Sigmoid colon (tissue), 7 donors: Measurements from ENCODE around the gene SDK1. TPM values are rescaled to one million over a fixed set of nuclear protein-coding genes. Genes with fewer than 3 reads are reported as not detected.

Experiments
- DNase-seq: peaks from one replicate; pipeline ENCODE4 v3.0.0-alpha.2; 2019
- H3K27ac ChIP-seq, 4 donors: fragments of 200-600 bp; sonication (generic); one replicate each; pipeline ENCODE4 v1.5.1; 2016 to 2019; ENCODE audit warnings: mild to moderate bottlenecking in 1 of 4
- H3K27me3 ChIP-seq, 3 donors: fragments of 200-600 bp; sonication (generic); one replicate each; pipeline ENCODE4 v1.5.1; 2019; ENCODE audit warnings: mild to moderate bottlenecking in 1 of 3
- H3K36me3 ChIP-seq, 4 donors: fragments of 200-600 bp; sonication (generic); one replicate each; pipeline ENCODE4 v1.5.1; 2016 to 2019
- H3K4me1 ChIP-seq, 4 donors: fragments of 200-600 bp; sonication (generic); one replicate each; pipeline ENCODE4 v1.5.1; 2017 to 2019
- H3K4me3 ChIP-seq, 4 donors: fragments of 200-600 bp; sonication (generic); one replicate each; pipeline ENCODE4 v1.5.1; 2017 to 2019; ENCODE audit warnings: mild to moderate bottlenecking in 2 of 4, moderate library complexity in 1 of 4
- H3K9me3 ChIP-seq, 4 donors: fragments of 200-600 bp in 3 of 4; sonication (generic) in 3 of 4; one replicate each; pipeline versions ENCODE4 v1.5.1 to v1.6.1; 2013 to 2019
- EP300 ChIP-seq, 4 donors: sonication (generic); formaldehyde crosslinking; IDR thresholded peaks; one replicate each; pipeline ENCODE4 v1.6.1; 2017; ENCODE audit warnings: antibody characterized with exemption in 4 of 4
- POLR2A ChIP-seq, 2 donors: fragments of 450-650 bp; IDR thresholded peaks; one replicate each; pipeline ENCODE4 v1.6.1; 2016; ENCODE audit warnings: antibody characterized with exemption in 2 of 2, mild to moderate bottlenecking in 2 of 2, moderate library complexity in 2 of 2
- POLR2AphosphoS5 ChIP-seq, 4 donors: sonication (generic); formaldehyde crosslinking; IDR thresholded peaks; one replicate each; pipeline ENCODE4 v1.6.1; 2017; ENCODE audit warnings: antibody characterized with exemption in 4 of 4
- WGBS, 2 donors: extraction: QIAGEN DNeasy Blood & Tissue Kit; methylation state at CpG; one replicate each; pipeline ENCODE4 v1.1.7; 2013; 5-methylcytosine and 5-hydroxymethylcytosine counted together
- intact Hi-C: fragments of 100-400 bp; cut with DNase I; formaldehyde crosslinking; loops from one replicate; pipeline ENCODE4 v1.15.1; 2023
- polyA plus RNA-seq, 3 donors: library from polyadenylated mRNA; stranded (reverse); fragments of 200-250 nt; gene quantifications; one replicate each; pipeline ENCODE4 v1.2.3, GENCODE V29; 2013
- total RNA-seq, 4 donors: library from RNA; depleted of rRNA; stranded (reverse); fragments of >200 nt; gene quantifications; one replicate each; pipeline ENCODE4 v1.1.0, GENCODE V29; 2016
- TF ChIP-seq, protein P1 (sequence below), 4 experiments: fragments of 450-650 bp in 3 of 4; fragments of 200-600 bp in 1 of 4; IDR thresholded peaks; one replicate each; pipeline ENCODE4 v1.5.1; 2016 to 2019; ENCODE audit warnings: antibody characterized with exemption in 4 of 4, mild to moderate bottlenecking in 3 of 4, moderate library complexity in 2 of 4
- donor health status: healthy with polysubstance abuse.
- donor health status: Bipolar disorder and iron deficiency.
- donor health status: healthy.

The SDK1 gene
- total and polyA plus RNA-seq, 7 donors = under 0.01 to 23.0 (median 10.0) TPM; not detected in 1

GRCh38 chr7:3979611-3980299 lies 678.7 kb downstream of the SDK1 start:
- no peak for DNase-seq
- no peak overlapping the region for H3K4me3 ChIP-seq
- no peaks in the 10 kb centered on the region for H3K27me3 ChIP-seq
- intact Hi-C loops = no loop called here
- no peak overlapping the region for H3K27ac ChIP-seq
- no peaks in the 10 kb centered on the region for H3K9me3 ChIP-seq
- H3K4me1 ChIP-seq = peaks cover 0 to 6% (median 0%) of the 10 kb centered on the region in 4 donors
- TF ChIP-seq, protein P1, sequence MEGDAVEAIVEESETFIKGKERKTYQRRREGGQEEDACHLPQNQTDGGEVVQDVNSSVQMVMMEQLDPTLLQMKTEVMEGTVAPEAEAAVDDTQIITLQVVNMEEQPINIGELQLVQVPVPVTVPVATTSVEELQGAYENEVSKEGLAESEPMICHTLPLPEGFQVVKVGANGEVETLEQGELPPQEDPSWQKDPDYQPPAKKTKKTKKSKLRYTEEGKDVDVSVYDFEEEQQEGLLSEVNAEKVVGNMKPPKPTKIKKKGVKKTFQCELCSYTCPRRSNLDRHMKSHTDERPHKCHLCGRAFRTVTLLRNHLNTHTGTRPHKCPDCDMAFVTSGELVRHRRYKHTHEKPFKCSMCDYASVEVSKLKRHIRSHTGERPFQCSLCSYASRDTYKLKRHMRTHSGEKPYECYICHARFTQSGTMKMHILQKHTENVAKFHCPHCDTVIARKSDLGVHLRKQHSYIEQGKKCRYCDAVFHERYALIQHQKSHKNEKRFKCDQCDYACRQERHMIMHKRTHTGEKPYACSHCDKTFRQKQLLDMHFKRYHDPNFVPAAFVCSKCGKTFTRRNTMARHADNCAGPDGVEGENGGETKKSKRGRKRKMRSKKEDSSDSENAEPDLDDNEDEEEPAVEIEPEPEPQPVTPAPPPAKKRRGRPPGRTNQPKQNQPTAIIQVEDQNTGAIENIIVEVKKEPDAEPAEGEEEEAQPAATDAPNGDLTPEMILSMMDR (IDR thresholded peaks at IDR 0.05) = no peak
- no peak for TF ChIP-seq POLR2AphosphoS5 (IDR thresholded peaks at IDR 0.05)
- TF ChIP-seq EP300 (IDR thresholded peaks at IDR 0.05) = no peak
- TF ChIP-seq POLR2A (IDR thresholded peaks at IDR 0.05) = no peak
- H3K36me3 ChIP-seq = no peaks in the 10 kb centered on the region
- WGBS, 2 donors = 84 to 85% methylated on average over 5 of the region's 5 CpGs

DNA sequence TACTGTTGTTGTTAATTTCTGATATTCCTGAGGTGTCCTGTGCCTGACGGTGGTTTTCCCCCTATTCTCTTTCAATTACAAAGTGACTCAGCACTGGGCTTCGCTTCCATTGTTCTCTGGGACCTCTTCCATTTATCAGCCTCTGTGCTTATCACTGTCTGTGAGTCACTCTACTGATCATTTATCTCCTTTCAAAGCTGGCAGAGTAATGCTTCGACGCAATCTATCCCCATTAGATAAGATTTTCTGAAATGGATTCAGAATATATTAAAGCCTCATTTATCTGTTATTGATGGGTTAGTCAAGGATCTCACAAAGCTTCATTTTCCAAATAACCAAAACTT lies 679.2 kb downstream of the SDK1 start:
- Histone ChIP-seq H3K36me3 (no peaks in the 10 kb centered on the region), H3K27ac (no peak overlapping the region), H3K4me3 (no peak overlapping the region), H3K9me3 (no peaks in the 10 kb centered on the region), H3K27me3 (no peaks in the 10 kb centered on the region), H3K4me1 (peaks cover 0 to 6% (median 0%) of the 10 kb centered on the region in 4 donors)
- DNase-seq = no peak
- WGBS, 2 donors = 69 to 85% methylated on average over 4 of the region's 4 CpGs
- TF ChIP-seq POLR2A (IDR thresholded peaks at IDR 0.05) (no peak), EP300 (IDR thresholded peaks at IDR 0.05) (no peak), POLR2AphosphoS5 (IDR thresholded peaks at IDR 0.05) (no peak)
- TF ChIP-seq, protein P1 (IDR thresholded peaks at IDR 0.05) = no peak
- intact Hi-C loops = no loop called here

GRCh38 chr7:3981281-3981680 lies 680.2 kb downstream of the SDK1 start:
- intact Hi-C loops = no loop called here
- H3K27me3 ChIP-seq = no peaks in the 10 kb centered on the region
- 88 to 92% methylated on average over 3 of the region's 3 CpGs for WGBS, 2 donors
- TF ChIP-seq, protein P1 (IDR thresholded peaks at IDR 0.05) = no peak
- TF ChIP-seq POLR2AphosphoS5 (IDR thresholded peaks at IDR 0.05) = peak in 2 of 4 donors; percentile 51 to 60
- no peaks in the 10 kb centered on the region for H3K9me3 ChIP-seq
- no peak for DNase-seq
- peaks cover 0 to 6% (median 0%) of the 10 kb centered on the region in 4 donors for H3K4me1 ChIP-seq
- H3K36me3 ChIP-seq = no peaks in the 10 kb centered on the region
- H3K4me3 ChIP-seq = no peak overlapping the region
- peak overlapping the region in 1 of 4 donors; percentile 52 for H3K27ac ChIP-seq

DNA sequence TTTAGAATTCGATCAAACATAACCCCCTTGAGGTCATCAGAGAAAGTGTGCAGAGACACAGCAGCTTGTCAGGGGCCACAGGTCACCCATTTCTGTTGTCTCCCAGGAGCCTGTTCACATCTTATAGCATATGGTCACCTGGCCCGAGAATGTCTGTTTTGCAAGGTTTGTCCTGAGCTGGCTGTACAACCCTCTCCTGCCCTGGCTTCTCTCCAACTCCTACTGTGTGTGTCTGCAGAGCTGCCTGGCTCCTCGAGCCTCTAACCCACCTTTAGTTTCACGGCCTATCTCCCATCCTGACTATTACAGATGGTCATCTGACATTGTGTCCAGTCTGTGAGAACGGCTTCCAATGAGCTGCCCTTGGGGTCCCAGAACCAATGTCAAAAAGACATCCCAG lies 683.4 kb downstream of the SDK1 start:
- Histone ChIP-seq H3K4me3 (no peak overlapping the region), H3K9me3 (no peaks in the 10 kb centered on the region), H3K27ac (no peak overlapping the region), H3K27me3 (no peaks in the 10 kb centered on the region), H3K4me1 (peaks cover 0 to 6% (median 0%) of the 10 kb centered on the region in 4 donors), H3K36me3 (peaks cover 0 to 4% (median 0%) of the 10 kb centered on the region in 4 donors)
- intact Hi-C loops = no loop called here
- TF ChIP-seq POLR2AphosphoS5 (IDR thresholded peaks at IDR 0.05) = no peak
- TF ChIP-seq, protein P1 (IDR thresholded peaks at IDR 0.05) = no peak
- TF ChIP-seq EP300 (IDR thresholded peaks at IDR 0.05) = no peak
- no peak for TF ChIP-seq POLR2A (IDR thresholded peaks at IDR 0.05)
- no peak for DNase-seq
- WGBS, 2 donors = 88 to 91% methylated on average over 5 of the region's 5 CpGs

- WGBS, 2 donors = 79 to 85% methylated on average over 5 of the region's 5 CpGs
- H3K9me3 ChIP-seq = no peaks in the 10 kb centered on the region
- intact Hi-C loops = no loop called here
- H3K4me3 ChIP-seq = no peak overlapping the region
- DNase-seq = no peak
- no peaks in the 10 kb centered on the region for H3K4me1 ChIP-seq
- TF ChIP-seq POLR2AphosphoS5 (IDR thresholded peaks at IDR 0.05) = no peak
- TF ChIP-seq POLR2A (IDR thresholded peaks at IDR 0.05) = no peak
- TF ChIP-seq, protein P1 (IDR thresholded peaks at IDR 0.05) = no peak
- no peak for TF ChIP-seq EP300 (IDR thresholded peaks at IDR 0.05)
- no peaks in the 10 kb centered on the region for H3K27me3 ChIP-seq
- H3K27ac ChIP-seq = no peak overlapping the region
- H3K36me3 ChIP-seq = peaks cover 0 to 9% (median 0%) of the 10 kb centered on the region in 4 donors
Observed at GRCh38 chr7:3986927-3987326, 685.9 kb downstream of the SDK1 start.
